Nephron (organoid): Measurements from ENCODE around the gene AADACL2.

ENCODE experiments used
- H3K27ac Mint-ChIP-seq, 3 experiments: 2 replicates each; pipeline ENCODE4 v1.8.0; 2020; ENCODE audit warnings: mixed read lengths in 3 of 3, mild to moderate bottlenecking in 2 of 3, moderate library complexity in 1 of 3
- H3K27me3 Mint-ChIP-seq: 2 replicates; pipeline ENCODE4 v1.8.0; 2021; ENCODE audit warnings: low read depth, mild to moderate bottlenecking, moderate library complexity, mixed read lengths
- H3K36me3 Mint-ChIP-seq: 2 replicates; pipeline ENCODE4 v1.8.0; 2020; ENCODE audit warnings: low read depth, mixed read lengths
- H3K4me1 Mint-ChIP-seq: 2 replicates; pipeline ENCODE4 v1.8.0; 2020; ENCODE audit warnings: mixed read lengths
- H3K4me3 Mint-ChIP-seq, 3 experiments: 2 replicates each; pipeline ENCODE4 v1.8.0; 2020; ENCODE audit warnings: mild to moderate bottlenecking in 3 of 3, mixed read lengths in 3 of 3, moderate library complexity in 2 of 3
- H3K9me3 Mint-ChIP-seq: 2 replicates; pipeline ENCODE4 v1.8.0; 2020; ENCODE audit warnings: mixed read lengths
- TF ChIP-seq, protein P1 (sequence below), 3 experiments: fragments of 200-600 bp; sonication (generic); IDR thresholded peaks; one replicate each; pipeline ENCODE4 v1.5.0; 2021; ENCODE audit warnings: antibody characterized with exemption in 3 of 3; ENCODE audit not compliant: unreplicated experiment in 3 of 3

The AADACL2 gene

DNA sequence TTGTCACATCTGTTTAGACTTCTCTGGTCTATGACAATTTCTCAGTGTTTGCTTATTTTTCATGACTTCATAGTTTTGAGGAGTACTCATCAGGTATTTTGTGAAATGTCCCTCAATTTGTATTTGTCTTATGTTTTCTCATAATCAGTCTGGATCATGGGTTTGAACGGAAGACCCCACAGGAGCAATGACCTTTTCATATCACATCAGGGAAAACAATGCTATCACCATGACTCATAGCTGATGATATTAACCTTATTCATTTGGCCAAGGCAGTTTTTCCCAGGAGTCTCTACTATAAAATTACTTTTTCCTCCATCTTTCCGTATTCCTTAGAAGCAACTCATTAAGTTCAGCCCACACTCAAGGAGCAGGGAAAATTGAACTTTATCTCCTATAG lies 32.7 kb downstream of the AADACL2 start:
- no peaks in the 10 kb centered on the region for H3K36me3 Mint-ChIP-seq
- H3K27ac Mint-ChIP-seq: no peak overlapping the region
- H3K4me1 Mint-ChIP-seq: peaks cover 5% of the 10 kb centered on the region
- H3K4me3 Mint-ChIP-seq: no peak overlapping the region
- no peaks in the 10 kb centered on the region for H3K9me3 Mint-ChIP-seq
- no peaks in the 10 kb centered on the region for H3K27me3 Mint-ChIP-seq
- TF ChIP-seq, protein P1, sequence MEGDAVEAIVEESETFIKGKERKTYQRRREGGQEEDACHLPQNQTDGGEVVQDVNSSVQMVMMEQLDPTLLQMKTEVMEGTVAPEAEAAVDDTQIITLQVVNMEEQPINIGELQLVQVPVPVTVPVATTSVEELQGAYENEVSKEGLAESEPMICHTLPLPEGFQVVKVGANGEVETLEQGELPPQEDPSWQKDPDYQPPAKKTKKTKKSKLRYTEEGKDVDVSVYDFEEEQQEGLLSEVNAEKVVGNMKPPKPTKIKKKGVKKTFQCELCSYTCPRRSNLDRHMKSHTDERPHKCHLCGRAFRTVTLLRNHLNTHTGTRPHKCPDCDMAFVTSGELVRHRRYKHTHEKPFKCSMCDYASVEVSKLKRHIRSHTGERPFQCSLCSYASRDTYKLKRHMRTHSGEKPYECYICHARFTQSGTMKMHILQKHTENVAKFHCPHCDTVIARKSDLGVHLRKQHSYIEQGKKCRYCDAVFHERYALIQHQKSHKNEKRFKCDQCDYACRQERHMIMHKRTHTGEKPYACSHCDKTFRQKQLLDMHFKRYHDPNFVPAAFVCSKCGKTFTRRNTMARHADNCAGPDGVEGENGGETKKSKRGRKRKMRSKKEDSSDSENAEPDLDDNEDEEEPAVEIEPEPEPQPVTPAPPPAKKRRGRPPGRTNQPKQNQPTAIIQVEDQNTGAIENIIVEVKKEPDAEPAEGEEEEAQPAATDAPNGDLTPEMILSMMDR (IDR thresholded peaks at IDR 0.05; ENCODE audit: unreplicated experiment in 3 of 3): no peak

DNA sequence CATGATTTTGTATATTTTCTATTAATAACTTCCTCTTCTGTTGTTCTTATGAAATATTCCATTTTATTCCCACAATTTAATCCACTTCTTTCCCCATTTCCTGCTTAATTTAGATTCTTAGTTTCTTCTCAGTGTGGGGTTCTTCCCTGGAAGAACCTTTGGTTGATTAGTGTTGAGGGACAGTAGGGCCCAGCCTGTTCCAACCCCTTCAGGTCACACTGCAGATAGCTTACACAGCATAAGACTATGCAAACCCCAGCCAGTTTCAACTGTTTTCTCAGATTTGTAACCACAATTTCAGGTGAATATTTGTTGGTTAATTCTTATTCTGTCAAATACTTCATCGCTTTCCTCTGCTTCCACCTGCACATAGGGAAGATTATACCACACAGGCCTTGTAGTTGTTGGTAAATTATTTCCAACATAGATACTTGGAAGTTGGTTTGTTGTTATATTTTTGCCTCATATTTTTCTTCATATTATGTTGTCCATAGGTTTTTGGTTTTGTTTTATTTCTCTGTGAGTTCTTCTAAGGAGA lies 34.7 kb downstream of the AADACL2 start:
- TF ChIP-seq, protein P1 (IDR thresholded peaks at IDR 0.05; ENCODE audit: unreplicated experiment in 3 of 3): no peak
- Mint-ChIP-seq H3K9me3 (no peaks in the 10 kb centered on the region), H3K4me1 (peaks cover 5% of the 10 kb centered on the region), H3K27me3 (no peaks in the 10 kb centered on the region), H3K4me3 (no peak overlapping the region), H3K27ac (no peak overlapping the region), H3K36me3 (no peaks in the 10 kb centered on the region)

DNA sequence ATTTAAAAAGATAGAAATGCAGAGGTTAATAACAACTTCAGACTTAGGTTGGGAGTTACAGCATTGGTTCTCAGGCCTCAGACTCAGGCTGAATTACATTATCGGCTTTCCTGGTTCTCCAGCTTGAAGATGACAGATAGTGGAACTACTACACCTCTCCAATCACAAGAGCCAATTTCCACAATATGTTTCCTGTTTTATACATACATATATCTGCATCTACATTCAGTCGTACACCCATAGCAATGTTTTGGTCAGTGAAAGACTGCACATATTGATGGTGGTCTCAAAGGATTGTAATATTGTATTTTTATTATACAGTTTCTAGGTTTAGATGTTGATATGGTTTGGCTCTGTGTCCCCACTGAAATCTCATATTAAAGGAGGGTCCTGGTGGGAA lies 35.4 kb downstream of the AADACL2 start:
- TF ChIP-seq, protein P1 (IDR thresholded peaks at IDR 0.05; ENCODE audit: unreplicated experiment in 3 of 3): no peak
- Mint-ChIP-seq H3K4me1 (peaks cover 5% of the 10 kb centered on the region), H3K4me3 (no peak overlapping the region), H3K27ac (no peak overlapping the region), H3K27me3 (no peaks in the 10 kb centered on the region), H3K9me3 (no peaks in the 10 kb centered on the region), H3K36me3 (no peaks in the 10 kb centered on the region)

DNA sequence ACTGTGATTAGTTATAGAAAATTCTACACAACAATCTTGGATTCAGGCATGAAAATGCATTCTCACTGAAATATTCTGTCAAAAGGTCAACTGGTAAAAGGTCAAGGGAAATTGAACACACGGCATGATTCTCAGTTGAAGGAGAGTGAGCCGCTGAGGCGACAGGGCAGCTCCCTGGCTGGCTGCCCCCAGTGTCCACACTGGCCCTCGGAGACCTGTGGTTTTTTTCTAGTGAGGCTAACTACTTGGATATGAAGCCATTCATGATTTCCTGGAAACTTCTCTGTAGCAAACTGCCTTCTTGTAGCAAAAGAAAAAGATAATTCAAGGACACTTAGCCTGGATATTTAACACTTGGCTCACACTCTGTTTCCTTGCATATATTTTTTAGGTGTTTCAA lies 37.2 kb downstream of the AADACL2 start:
- Mint-ChIP-seq H3K36me3 (no peaks in the 10 kb centered on the region), H3K27ac (peak overlapping the region in 2 of 3 experiments; percentile 62 to 76), H3K9me3 (no peaks in the 10 kb centered on the region), H3K27me3 (no peaks in the 10 kb centered on the region), H3K4me1 (peaks cover 5% of the 10 kb centered on the region), H3K4me3 (no peak overlapping the region)
- TF ChIP-seq, protein P1 (IDR thresholded peaks at IDR 0.05; ENCODE audit: unreplicated experiment in 3 of 3): no peak

DNA sequence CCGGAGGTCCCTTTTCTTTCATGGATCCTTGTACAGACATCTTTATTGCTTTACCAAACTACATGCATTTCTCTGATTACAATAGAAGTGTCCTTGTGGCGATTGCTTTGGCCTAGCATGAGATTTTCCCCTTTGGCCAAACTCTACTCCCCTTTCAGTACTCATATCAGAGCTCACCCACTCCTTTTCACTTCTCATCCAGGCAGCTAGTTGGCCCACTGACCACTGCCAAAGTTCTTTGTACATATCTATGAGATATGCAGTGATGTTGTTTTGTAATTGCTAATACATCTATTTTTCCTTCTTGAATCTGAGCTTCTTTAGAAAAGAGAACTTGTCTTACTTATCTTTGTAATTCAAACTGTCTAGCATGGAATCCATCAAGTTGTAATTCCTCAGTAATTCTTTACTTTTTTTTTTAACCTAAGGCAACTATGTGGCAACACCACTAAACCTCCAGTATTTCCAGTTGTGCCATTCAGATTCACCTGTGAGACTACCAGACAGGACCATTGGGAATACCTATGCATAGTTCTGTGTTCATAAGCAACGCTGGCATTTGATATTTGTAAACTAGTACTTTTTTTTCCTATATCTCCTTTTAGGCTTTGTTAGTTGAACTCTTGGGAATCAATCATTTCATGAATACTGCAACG lies 39.2 kb downstream of the AADACL2 start:
- Mint-ChIP-seq H3K9me3 (no peaks in the 10 kb centered on the region), H3K27me3 (no peaks in the 10 kb centered on the region), H3K4me3 (no peak overlapping the region), H3K4me1 (peaks cover 5% of the 10 kb centered on the region), H3K27ac (no peak overlapping the region), H3K36me3 (no peaks in the 10 kb centered on the region)
- TF ChIP-seq, protein P1 (IDR thresholded peaks at IDR 0.05; ENCODE audit: unreplicated experiment in 3 of 3): no peak

DNA sequence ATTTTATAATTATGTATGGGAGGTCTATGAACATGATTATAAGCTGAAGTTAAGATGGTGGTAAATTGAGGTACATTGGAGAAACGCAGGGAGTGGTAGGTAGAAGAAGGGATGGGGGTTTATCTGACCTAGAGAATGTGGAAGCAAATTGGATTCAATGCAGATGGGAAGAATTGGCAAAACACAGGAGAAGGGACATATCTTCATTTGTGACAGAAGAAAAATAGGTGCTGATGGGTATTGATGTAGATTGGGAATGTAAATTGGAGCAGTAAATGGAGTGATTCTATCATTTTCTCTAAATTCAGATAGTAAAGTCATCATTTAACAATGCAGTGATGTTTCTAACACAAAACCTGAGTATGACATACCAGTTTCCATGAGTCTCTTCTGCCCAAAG lies 40.5 kb downstream of the AADACL2 start:
- Mint-ChIP-seq H3K36me3 (no peaks in the 10 kb centered on the region), H3K4me3 (no peak overlapping the region), H3K27me3 (no peaks in the 10 kb centered on the region), H3K4me1 (peaks cover 5% of the 10 kb centered on the region), H3K27ac (no peak overlapping the region), H3K9me3 (no peaks in the 10 kb centered on the region)
- TF ChIP-seq, protein P1 (IDR thresholded peaks at IDR 0.05; ENCODE audit: unreplicated experiment in 3 of 3): no peak
